Adipocyte (in vitro differentiated cells): ENCODE results near the gene U2SURP.
"Not testable (repeated sequence)": the region's sequence is repeated elsewhere in the genome, so short reads cannot be mapped to it uniquely, and the experiment has no call there.

Experiments used
- DNase-seq: peaks from one replicate; pipeline ENCODE4 v3.0.0-alpha.2; 2015; ENCODE audit warnings: low read depth
- H3K27me3 ChIP-seq: replicated peaks from 2 replicates; pipeline ENCODE4 v1.7.0; 2013; ENCODE audit warnings: mild to moderate bottlenecking, low read length, moderate library complexity; ENCODE audit not compliant: control insufficient read depth, insufficient read depth
- H3K36me3 ChIP-seq: 2 replicates; pipeline ENCODE4 v1.7.0; 2013; ENCODE audit warnings: low read length, mild to moderate bottlenecking, moderate library complexity; ENCODE audit not compliant: control insufficient read depth, insufficient read depth, severe bottlenecking
- H3K4me1 ChIP-seq: 2 replicates; pipeline ENCODE4 v1.7.0; 2013; ENCODE audit warnings: mild to moderate bottlenecking, low read length, moderate library complexity; ENCODE audit not compliant: control insufficient read depth, insufficient read depth
- H3K4me3 ChIP-seq: 2 replicates; pipeline ENCODE4 v1.7.0; 2013; ENCODE audit warnings: mild to moderate bottlenecking, low read length, moderate library complexity
- H3K9ac ChIP-seq: 2 replicates; pipeline ENCODE4 v1.7.0; 2013; ENCODE audit warnings: mild to moderate bottlenecking, low read length, moderate library complexity
- H3K9me3 ChIP-seq: 2 replicates; pipeline ENCODE4 v1.7.0; 2013; ENCODE audit warnings: mild to moderate bottlenecking, low read length, moderate library complexity; ENCODE audit not compliant: control insufficient read depth

The U2SURP gene

DNA sequence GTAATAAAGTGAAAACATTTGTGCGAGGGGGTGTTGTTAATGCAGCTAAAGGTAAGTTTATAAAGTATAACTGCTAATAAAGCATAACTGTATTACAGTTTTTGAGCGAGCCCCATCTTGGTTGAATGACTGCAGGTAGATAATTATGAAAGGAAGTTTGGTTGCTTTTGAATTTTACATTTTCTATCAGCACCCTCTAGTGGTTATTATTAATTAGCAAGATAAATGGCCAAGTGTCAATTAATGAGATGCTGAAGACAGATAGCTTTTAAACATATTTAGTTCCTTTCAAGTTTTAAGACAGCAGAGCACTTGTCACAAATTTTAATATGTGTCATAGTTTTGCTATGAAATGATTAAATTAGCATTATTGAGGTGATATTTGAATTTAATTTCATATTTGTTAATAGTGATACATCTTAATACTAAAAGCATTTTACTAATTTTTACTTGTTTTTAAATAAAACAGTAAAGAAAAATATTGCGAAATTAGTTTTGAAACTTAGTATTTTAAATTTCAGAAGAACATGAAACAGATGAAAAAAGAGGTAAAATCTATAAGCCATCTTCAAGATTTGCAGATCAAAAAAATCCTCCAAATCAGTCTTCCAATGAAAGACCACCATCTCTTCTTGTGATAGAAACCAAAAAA, 15.1 kb downstream of the U2SURP start:
- DNase-seq = peak; percentile 39
- H3K4me1 ChIP-seq = no peaks in the 10 kb centered on the region
- peaks cover 78% of the 10 kb centered on the region for H3K36me3 ChIP-seq
- no peak overlapping the region for H3K9ac ChIP-seq
- H3K4me3 ChIP-seq = no peak overlapping the region
- H3K9me3 ChIP-seq = no peaks in the 10 kb centered on the region
- H3K27me3 ChIP-seq = no peaks in the 10 kb centered on the region

- peaks cover 94% of the 10 kb centered on the region for H3K36me3 ChIP-seq
Observed at GRCh38 chr3:143024351-143024960, 23.1 kb downstream of the U2SURP start.

GRCh38 chr3:143031327-143031726, 30.0 kb downstream of the U2SURP start:
- H3K9me3 ChIP-seq = no peaks in the 10 kb centered on the region
- H3K27me3 ChIP-seq = no peaks in the 10 kb centered on the region
- DNase-seq = peak; percentile 4
- no peak overlapping the region for H3K4me3 ChIP-seq
- no peak overlapping the region for H3K9ac ChIP-seq
- H3K36me3 ChIP-seq = peaks cover 76% of the 10 kb centered on the region
- peaks cover 12% of the 10 kb centered on the region for H3K4me1 ChIP-seq

More at GRCh38 chr3:143024351-143024960, 23.1 kb downstream of the U2SURP start:
- Histone ChIP-seq H3K9me3 (no peaks in the 10 kb centered on the region), H3K27me3 (no peaks in the 10 kb centered on the region), H3K4me3 (no peak overlapping the region), H3K9ac (no peak overlapping the region), H3K4me1 (no peaks in the 10 kb centered on the region)
- no peak for DNase-seq

GRCh38 chr3:143031796-143032387, 30.5 kb downstream of the U2SURP start:
- not testable (repeated sequence) for H3K9ac ChIP-seq, H3K9me3 ChIP-seq, H3K4me3 ChIP-seq, H3K27me3 ChIP-seq, DNase-seq
- Histone ChIP-seq H3K4me1 (peaks cover 13% of the 10 kb centered on the region), H3K36me3 (peaks cover 78% of the 10 kb centered on the region)

- Histone ChIP-seq H3K27me3 (no peaks in the 10 kb centered on the region), H3K4me3 (no peak overlapping the region), H3K9me3 (no peaks in the 10 kb centered on the region), H3K36me3 (peaks cover 70% of the 10 kb centered on the region), H3K9ac (no peak overlapping the region), H3K4me1 (peaks cover 13% of the 10 kb centered on the region)
- DNase-seq = peak; percentile 82
Observed at GRCh38 chr3:143035466-143036211, 34.3 kb downstream of the U2SURP start.

DNA sequence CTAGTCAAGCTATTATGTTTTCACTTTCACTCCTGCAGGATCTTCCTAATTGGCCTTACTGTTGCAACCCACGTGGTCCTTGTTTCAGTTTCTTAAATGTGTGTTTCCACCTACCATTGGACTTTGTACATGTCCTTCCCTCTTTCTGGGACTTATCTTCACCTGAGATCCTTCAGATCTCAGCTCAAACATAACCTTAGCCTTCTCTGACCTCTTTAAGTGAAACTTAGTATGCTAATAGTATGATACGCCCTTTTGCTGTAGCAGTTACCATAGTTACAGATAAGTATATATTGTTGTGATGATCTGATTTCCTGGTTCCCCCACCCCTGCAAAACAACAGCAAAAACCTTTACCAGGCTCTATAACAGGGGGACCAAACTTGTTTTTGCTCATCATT, 35.2 kb downstream of the U2SURP start:
- H3K9me3 ChIP-seq = no peaks in the 10 kb centered on the region
- DNase-seq = no peak
- peaks cover 66% of the 10 kb centered on the region for H3K36me3 ChIP-seq
- no peak overlapping the region for H3K9ac ChIP-seq
- no peaks in the 10 kb centered on the region for H3K27me3 ChIP-seq
- no peak overlapping the region for H3K4me3 ChIP-seq
- peaks cover 13% of the 10 kb centered on the region for H3K4me1 ChIP-seq

DNA sequence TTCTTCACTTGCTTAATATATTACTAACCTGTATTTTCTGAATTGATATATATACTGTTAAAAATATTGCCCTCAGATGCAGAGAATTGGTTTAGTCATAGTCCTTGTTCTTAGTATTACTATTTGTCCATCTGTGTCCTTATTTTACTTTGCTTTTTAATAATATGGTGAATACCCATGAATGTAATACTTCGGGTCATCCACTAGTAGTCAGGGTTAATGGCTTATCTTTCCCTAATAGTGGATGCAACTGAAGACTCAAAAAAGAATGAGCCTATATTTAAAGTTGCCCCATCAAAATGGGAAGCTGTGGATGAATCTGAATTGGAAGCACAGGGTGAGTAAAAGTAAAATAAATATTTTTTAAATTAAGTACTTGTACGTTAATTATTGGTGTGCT, 36.5 kb downstream of the U2SURP start:
- no peak for DNase-seq
- peaks cover 13% of the 10 kb centered on the region for H3K4me1 ChIP-seq
- H3K4me3 ChIP-seq = no peak overlapping the region
- H3K27me3 ChIP-seq = no peaks in the 10 kb centered on the region
- H3K9me3 ChIP-seq = no peaks in the 10 kb centered on the region
- peaks cover 69% of the 10 kb centered on the region for H3K36me3 ChIP-seq
- no peak overlapping the region for H3K9ac ChIP-seq

GRCh38 chr3:143040261-143040879, 39.0 kb downstream of the U2SURP start:
- DNase-seq = peak; percentile 68
- Histone ChIP-seq H3K4me3 (no peak overlapping the region), H3K9me3 (no peaks in the 10 kb centered on the region), H3K36me3 (peaks cover 72% of the 10 kb centered on the region), H3K27me3 (no peaks in the 10 kb centered on the region), H3K4me1 (peaks cover 12% of the 10 kb centered on the region), H3K9ac (no peak overlapping the region)

DNA sequence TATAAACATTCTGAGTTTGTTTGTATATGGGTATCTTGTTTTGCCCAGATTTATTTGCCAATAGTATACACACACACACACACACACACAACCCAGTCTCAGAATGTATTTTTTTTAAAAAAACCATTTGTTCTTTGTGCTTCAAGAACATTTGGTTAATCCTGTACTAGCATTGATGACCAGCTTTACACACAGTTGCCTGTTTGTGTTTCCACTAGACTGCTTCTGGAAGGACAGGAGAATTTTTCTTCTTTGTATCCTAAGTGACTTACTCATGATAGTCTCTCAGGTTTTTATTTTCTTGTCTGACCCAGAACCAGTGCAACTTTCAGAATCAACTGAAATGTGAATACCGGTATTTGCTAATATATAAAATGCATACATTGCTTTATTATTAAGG, 40.5 kb downstream of the U2SURP start:
- peaks cover 66% of the 10 kb centered on the region for H3K36me3 ChIP-seq

GRCh38 chr3:143045639-143046038, 44.3 kb downstream of the U2SURP start:
- Histone ChIP-seq H3K27me3 (no peaks in the 10 kb centered on the region), H3K36me3 (peaks cover 46% of the 10 kb centered on the region), H3K9ac (no peak overlapping the region), H3K9me3 (no peaks in the 10 kb centered on the region), H3K4me3 (no peak overlapping the region), H3K4me1 (peaks cover 6% of the 10 kb centered on the region)
- no peak for DNase-seq

More for the DNA sequence above, 40.5 kb downstream of the U2SURP start:
- Histone ChIP-seq H3K9ac (no peak overlapping the region), H3K27me3 (no peaks in the 10 kb centered on the region), H3K4me1 (peaks cover 6% of the 10 kb centered on the region), H3K4me3 (no peak overlapping the region), H3K9me3 (no peaks in the 10 kb centered on the region)
- no peak for DNase-seq

GRCh38 chr3:143046075-143046474, 44.7 kb downstream of the U2SURP start:
- peaks cover 50% of the 10 kb centered on the region for H3K36me3 ChIP-seq
- not testable (repeated sequence) for H3K9ac ChIP-seq

More at GRCh38 chr3:143046075-143046474, 44.7 kb downstream of the U2SURP start:
- H3K27me3 ChIP-seq, H3K4me3 ChIP-seq, H3K4me1 ChIP-seq, DNase-seq, H3K9me3 ChIP-seq: not testable (repeated sequence)
